ENCODE data around the gene FAM20C. TPM values are rescaled to one million over a fixed set of nuclear protein-coding genes. Genes with fewer than 3 reads are reported as not detected.

Gene FAM20C
- total RNA-seq, 1 experiment from 2014 or later, result 34.0 TPM

DNA sequence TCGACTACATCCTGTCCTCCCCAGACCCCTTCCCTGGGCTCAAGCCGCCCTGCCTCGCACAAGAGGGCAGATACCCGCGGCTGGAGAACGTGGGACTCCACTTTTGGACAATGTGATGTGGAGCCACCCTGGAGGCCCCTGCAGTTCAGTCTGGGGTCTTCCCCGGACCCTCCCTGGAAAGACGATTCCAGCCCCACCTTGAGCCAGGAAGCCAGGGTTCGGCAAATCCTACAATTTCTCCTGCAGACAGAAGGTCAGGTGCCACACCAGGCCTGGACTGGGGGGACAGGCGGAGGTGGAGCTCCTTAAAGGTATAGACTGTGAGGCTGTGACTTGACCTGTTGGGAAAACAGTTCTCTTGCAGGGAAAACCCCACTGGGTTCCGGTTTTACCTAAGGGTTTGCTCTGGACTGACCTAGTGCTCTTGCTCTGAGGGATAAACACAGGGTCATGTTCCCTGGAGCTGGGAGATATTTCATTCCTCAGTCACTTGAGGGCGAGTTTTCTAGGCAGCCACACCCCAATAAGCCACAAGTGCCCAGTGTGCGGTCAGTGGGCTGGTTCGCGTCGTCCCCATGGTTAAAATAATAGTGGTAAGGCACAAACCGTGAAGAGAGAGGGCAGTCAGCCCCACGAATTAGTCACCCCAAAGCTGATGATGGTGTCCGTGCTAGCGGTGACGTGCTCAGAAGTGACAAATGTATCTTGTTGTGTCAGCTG, 99.2 kb downstream of the FAM20C start:
- Mint-ChIP-seq H3K4me3 (ENCODE audit: unreplicated experiment) (no peak overlapping the region), H3K27ac (ENCODE audit: unreplicated experiment) (no peak overlapping the region), H3K9me3 (ENCODE audit: unreplicated experiment) (no peaks in the 10 kb centered on the region), H3K4me1 (ENCODE audit: low read depth, unreplicated experiment) (peaks cover 7% of the 10 kb centered on the region), H3K27me3 (ENCODE audit: insufficient read depth, unreplicated experiment) (no peaks in the 10 kb centered on the region), H3K36me3 (ENCODE audit: insufficient read depth, unreplicated experiment) (no peaks in the 10 kb centered on the region)
- ChIA-PET POLR2A (no interaction called here), CTCF (interaction anchor here (1.2 kb wide), 1 partner anchor 27 kb away, joined by 3 read pairs; no protein-coding TSS in a partner anchor)
- TF ChIP-seq, protein P1, sequence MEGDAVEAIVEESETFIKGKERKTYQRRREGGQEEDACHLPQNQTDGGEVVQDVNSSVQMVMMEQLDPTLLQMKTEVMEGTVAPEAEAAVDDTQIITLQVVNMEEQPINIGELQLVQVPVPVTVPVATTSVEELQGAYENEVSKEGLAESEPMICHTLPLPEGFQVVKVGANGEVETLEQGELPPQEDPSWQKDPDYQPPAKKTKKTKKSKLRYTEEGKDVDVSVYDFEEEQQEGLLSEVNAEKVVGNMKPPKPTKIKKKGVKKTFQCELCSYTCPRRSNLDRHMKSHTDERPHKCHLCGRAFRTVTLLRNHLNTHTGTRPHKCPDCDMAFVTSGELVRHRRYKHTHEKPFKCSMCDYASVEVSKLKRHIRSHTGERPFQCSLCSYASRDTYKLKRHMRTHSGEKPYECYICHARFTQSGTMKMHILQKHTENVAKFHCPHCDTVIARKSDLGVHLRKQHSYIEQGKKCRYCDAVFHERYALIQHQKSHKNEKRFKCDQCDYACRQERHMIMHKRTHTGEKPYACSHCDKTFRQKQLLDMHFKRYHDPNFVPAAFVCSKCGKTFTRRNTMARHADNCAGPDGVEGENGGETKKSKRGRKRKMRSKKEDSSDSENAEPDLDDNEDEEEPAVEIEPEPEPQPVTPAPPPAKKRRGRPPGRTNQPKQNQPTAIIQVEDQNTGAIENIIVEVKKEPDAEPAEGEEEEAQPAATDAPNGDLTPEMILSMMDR (IDR thresholded peaks at IDR 0.05; ENCODE audit: insufficient read depth in 1 of 2, low read depth in 1 of 2, low read length in 1 of 2, severe bottlenecking in 1 of 2, unreplicated experiment in 1 of 2), result no peak
- BruUV-seq (replicated peaks), result no TSS peak
- H3K36me3 ChIP-seq (ENCODE audit: control insufficient read depth, insufficient read depth, low read length), result no peaks in the 10 kb centered on the region
- H3K4me3 ChIP-seq (ENCODE audit: low read depth, low read length), result no peak overlapping the region
- H3K4me1 ChIP-seq, result peaks cover 27% of the 10 kb centered on the region
- no peaks in the 10 kb centered on the region; the same call in 1 of the 2 replicates for H3K9me3 ChIP-seq
- H3K27me3 ChIP-seq (replicated peaks; ENCODE audit: control insufficient read depth, insufficient read depth, low read length), result no peaks in the 10 kb centered on the region
- intact Hi-C loops (cut with micrococcal nuclease; ENCODE audit: unreplicated experiment), result no loop called here
- no peak for DNase-seq

DNA sequence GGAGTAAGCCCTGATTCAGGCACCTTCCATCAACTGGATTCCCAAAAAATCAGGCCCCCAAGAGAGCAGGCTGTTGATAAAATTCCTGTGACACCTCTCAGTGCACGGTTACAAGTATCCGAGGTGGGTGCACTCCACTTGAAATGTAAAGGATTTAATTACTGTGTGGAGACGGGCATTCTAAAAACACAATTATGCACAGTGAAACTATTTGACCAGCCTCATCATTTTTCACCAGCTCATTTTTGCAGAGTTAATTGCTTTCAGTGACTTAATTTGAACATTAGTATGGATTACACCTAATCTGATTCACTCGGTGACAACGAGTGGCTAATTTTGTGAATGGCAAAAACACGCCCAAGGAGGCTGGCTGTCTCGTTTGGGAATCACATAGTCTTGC, 99.9 kb downstream of the FAM20C start:
- no TSS peak for BruUV-seq (replicated peaks)
- ChIA-PET POLR2A (no interaction called here), CTCF (interaction anchor here (1.2 kb wide), 1 partner anchor 27 kb away, joined by 3 read pairs; no protein-coding TSS in a partner anchor)
- no peak overlapping the region for H3K4me3 ChIP-seq (ENCODE audit: low read depth, low read length)
- peaks cover 27% of the 10 kb centered on the region for H3K4me1 ChIP-seq
- no peaks in the 10 kb centered on the region for H3K36me3 Mint-ChIP-seq (ENCODE audit: insufficient read depth, unreplicated experiment)
- peaks cover 7% of the 10 kb centered on the region for H3K4me1 Mint-ChIP-seq (ENCODE audit: low read depth, unreplicated experiment)
- no peaks in the 10 kb centered on the region for H3K36me3 ChIP-seq (ENCODE audit: control insufficient read depth, insufficient read depth, low read length)
- H3K27me3 Mint-ChIP-seq (ENCODE audit: insufficient read depth, unreplicated experiment), result no peaks in the 10 kb centered on the region
- H3K4me3 Mint-ChIP-seq (ENCODE audit: unreplicated experiment), result no peak overlapping the region
- H3K9me3 Mint-ChIP-seq (ENCODE audit: unreplicated experiment), result no peaks in the 10 kb centered on the region
- no peak overlapping the region for H3K27ac Mint-ChIP-seq (ENCODE audit: unreplicated experiment)
- H3K9me3 ChIP-seq, result no peaks in the 10 kb centered on the region; the same call in 1 of the 2 replicates
- intact Hi-C loops (cut with micrococcal nuclease; ENCODE audit: unreplicated experiment), result no loop called here
- TF ChIP-seq, protein P1 (IDR thresholded peaks at IDR 0.05; ENCODE audit: insufficient read depth in 1 of 2, low read depth in 1 of 2, low read length in 1 of 2, severe bottlenecking in 1 of 2, unreplicated experiment in 1 of 2), result no peak
- DNase-seq, result no peak
- H3K27me3 ChIP-seq (replicated peaks; ENCODE audit: control insufficient read depth, insufficient read depth, low read length), result no peaks in the 10 kb centered on the region

DNA sequence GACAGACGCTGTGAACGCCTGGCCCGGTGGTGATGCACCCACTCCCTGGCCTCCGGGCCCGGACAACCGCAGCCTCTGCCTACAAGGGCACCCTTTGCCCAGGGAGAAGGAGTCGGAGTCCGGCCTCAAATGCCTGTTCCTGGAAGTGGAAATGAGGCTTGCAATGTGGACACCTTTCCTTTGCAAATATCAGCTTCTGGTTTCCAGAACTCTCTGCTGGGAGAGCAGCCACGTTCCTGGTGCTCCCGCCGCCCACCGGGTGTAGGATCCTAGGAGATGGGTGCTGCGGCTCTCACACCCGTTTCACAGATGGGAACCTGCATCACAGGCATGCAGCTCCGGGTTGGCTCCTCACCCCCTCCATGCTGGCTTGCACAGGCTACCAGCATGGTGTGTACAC, 100.5 kb downstream of the FAM20C start:
- Mint-ChIP-seq H3K4me1 (ENCODE audit: low read depth, unreplicated experiment) (peaks cover 7% of the 10 kb centered on the region), H3K36me3 (ENCODE audit: insufficient read depth, unreplicated experiment) (no peaks in the 10 kb centered on the region), H3K4me3 (ENCODE audit: unreplicated experiment) (no peak overlapping the region), H3K27me3 (ENCODE audit: insufficient read depth, unreplicated experiment) (no peaks in the 10 kb centered on the region), H3K9me3 (ENCODE audit: unreplicated experiment) (no peaks in the 10 kb centered on the region), H3K27ac (ENCODE audit: unreplicated experiment) (no peak overlapping the region)
- POLR2A ChIA-PET, result no interaction called here
- intact Hi-C loops (cut with micrococcal nuclease; ENCODE audit: unreplicated experiment), result no loop called here
- CTCF ChIA-PET, result no interaction called here
- no TSS peak for BruUV-seq (replicated peaks)
- Histone ChIP-seq H3K27me3 (replicated peaks; ENCODE audit: control insufficient read depth, insufficient read depth, low read length) (no peaks in the 10 kb centered on the region), H3K9me3 (no peaks in the 10 kb centered on the region; the same call in 1 of the 2 replicates), H3K36me3 (ENCODE audit: control insufficient read depth, insufficient read depth, low read length) (no peaks in the 10 kb centered on the region), H3K4me3 (ENCODE audit: low read depth, low read length) (no peak overlapping the region), H3K4me1 (peaks cover 27% of the 10 kb centered on the region)
- DNase-seq, result no peak
- TF ChIP-seq, protein P1 (IDR thresholded peaks at IDR 0.05; ENCODE audit: insufficient read depth in 1 of 2, low read depth in 1 of 2, low read length in 1 of 2, severe bottlenecking in 1 of 2, unreplicated experiment in 1 of 2), result no peak

All from Caco-2 (cell line).